ENCODE measurements around the gene CDK15.

CDK15 gene

GRCh38 chr2:201860636-201861066 is 54.3 kb downstream of the CDK15 start:
- in situ Hi-C loops (cut with HindIII; ENCODE audit: low sequenced_read_pairs), result no loop called here
- peak; percentile 78 for DNase-seq (ENCODE audit: low read depth)

GRCh38 chr2:201862843-201863242 is 56.5 kb downstream of the CDK15 start:
- DNase-seq (ENCODE audit: low read depth), result no peak
- TF ChIP-seq CTCF (IDR thresholded peaks at IDR 0.05; ENCODE audit: low read depth, low read length, missing control alignments), result no peak
- no peak overlapping the region for H3K4me3 ChIP-seq (ENCODE audit: low read depth, low read length)
- in situ Hi-C loops (cut with HindIII; ENCODE audit: low sequenced_read_pairs), result no loop called here

More at GRCh38 chr2:201860636-201861066, 54.3 kb downstream of the CDK15 start:
- no peak overlapping the region for H3K4me3 ChIP-seq (ENCODE audit: low read depth, low read length)
- TF ChIP-seq CTCF (IDR thresholded peaks at IDR 0.05; ENCODE audit: low read depth, low read length, missing control alignments), result peak; percentile 83

- no peak for TF ChIP-seq CTCF (IDR thresholded peaks at IDR 0.05; ENCODE audit: low read depth, low read length, missing control alignments)
- H3K4me3 ChIP-seq (ENCODE audit: low read depth, low read length), result no peak overlapping the region
- no peak for DNase-seq (ENCODE audit: low read depth)
- in situ Hi-C loops (cut with HindIII; ENCODE audit: low sequenced_read_pairs), result no loop called here
Measured at GRCh38 chr2:201866643-201867473, 60.5 kb downstream of the CDK15 start.

DNA sequence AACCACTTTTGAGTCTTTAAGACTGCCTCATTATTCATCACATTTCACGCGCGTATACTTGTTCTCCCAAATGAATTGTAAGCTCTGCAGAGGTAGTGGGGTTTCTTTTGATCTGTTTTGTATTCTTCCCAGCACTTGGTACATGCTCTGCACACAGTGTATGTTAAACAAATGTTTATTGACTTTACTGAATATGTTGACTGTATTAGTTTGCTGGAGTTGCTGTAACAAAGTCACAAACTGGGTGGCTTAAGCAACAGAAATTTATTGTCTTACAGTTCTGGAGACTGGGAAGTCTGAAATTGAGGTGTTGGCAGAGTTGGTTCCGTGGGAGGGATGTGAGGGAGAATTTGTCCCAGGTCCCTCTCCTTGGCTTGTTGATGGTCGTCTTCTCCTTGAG is 65.1 kb downstream of the CDK15 start:
- no peak for TF ChIP-seq CTCF (IDR thresholded peaks at IDR 0.05; ENCODE audit: low read depth, low read length, missing control alignments)
- no peak for DNase-seq (ENCODE audit: low read depth)
- in situ Hi-C loops (cut with HindIII; ENCODE audit: low sequenced_read_pairs), result no loop called here
- no peak overlapping the region for H3K4me3 ChIP-seq (ENCODE audit: low read depth, low read length)

DNA sequence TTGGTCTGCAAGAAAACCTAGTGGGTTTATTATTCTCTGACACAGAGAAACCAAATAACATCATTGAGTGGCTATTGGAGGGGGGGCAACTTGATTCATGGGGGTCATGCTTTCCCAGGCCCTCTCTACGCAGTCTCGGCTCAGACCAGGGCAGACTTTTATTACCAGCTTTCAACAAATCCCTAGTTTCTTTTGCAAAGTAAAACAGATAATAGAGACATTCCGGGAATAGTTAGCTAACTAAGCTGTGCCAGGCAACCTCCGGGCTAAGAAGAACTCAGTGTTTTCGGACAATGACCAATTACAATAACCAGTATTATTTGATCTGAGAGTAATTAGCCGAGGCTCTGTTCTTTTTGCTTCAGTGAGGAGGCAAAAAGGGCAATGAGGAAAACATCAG is 66.3 kb downstream of the CDK15 start:
- H3K4me3 ChIP-seq (ENCODE audit: low read depth, low read length), result no peak overlapping the region
- DNase-seq (ENCODE audit: low read depth), result no peak
- TF ChIP-seq CTCF (IDR thresholded peaks at IDR 0.05; ENCODE audit: low read depth, low read length, missing control alignments), result no peak
- in situ Hi-C loops (cut with HindIII; ENCODE audit: low sequenced_read_pairs), result no loop called here

DNA sequence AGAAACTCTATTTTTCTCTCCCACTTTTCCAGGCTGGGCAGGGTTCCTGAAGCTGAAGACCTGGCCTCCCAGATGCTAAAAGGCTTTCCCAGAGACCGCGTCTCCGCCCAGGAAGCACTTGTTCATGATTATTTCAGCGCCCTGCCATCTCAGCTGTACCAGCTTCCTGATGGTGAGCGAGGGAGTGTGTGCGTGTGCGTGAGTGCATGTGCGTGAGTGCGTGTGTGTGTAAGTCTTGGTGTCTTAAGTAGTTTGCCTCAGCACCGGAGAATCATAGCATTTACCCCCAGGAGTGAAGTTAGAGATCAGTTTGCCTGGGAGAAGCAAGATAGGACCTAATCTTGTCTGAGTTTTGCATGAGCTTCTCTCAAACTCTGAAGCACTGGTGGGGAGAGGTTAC is 73.7 kb downstream of the CDK15 start:
- no peak for TF ChIP-seq CTCF (IDR thresholded peaks at IDR 0.05; ENCODE audit: low read depth, low read length, missing control alignments)
- in situ Hi-C loops (cut with HindIII; ENCODE audit: low sequenced_read_pairs), result no loop called here
- no peak overlapping the region for H3K4me3 ChIP-seq (ENCODE audit: low read depth, low read length)
- no peak for DNase-seq (ENCODE audit: low read depth)

Measured in astrocyte of the cerebellum (primary cell).